K562 (cell line): Measurements from ENCODE around the gene CAMK1D. TPM values are rescaled to one million over a fixed set of nuclear protein-coding genes. Genes with fewer than 3 reads are reported as not detected.

Source experiments
- ATAC-seq: fragments of 200-7000 bp; cut with Tn5 transposase; 3 replicates; pipeline ENCODE4 v1.9.1; 2020; ENCODE audit warnings: moderate library complexity
- BruUV-seq: library from RNA; stranded (reverse); fragments of 400-500 nt; replicated peaks from 2 replicates; lab custom pipeline; 2021; lab: Mats Ljungman, UMichigan
- CTCF ChIA-PET: fragments of 300-600 bp; formaldehyde crosslinking; extraction: SDS; loops from one replicate; lab custom pipeline; 2021; ENCODE audit warnings: low intra/inter-chr PET ratio; lab: Yijun Ruan, JAX
- POLR2A ChIA-PET: fragments of 300-600, 350-650 bp; sonication (Branson Sonifier 250); formaldehyde crosslinking; extraction: SDS; loops from one replicate; lab custom pipeline; 2021; ENCODE audit warnings: antibody characterized with exemption, inconsistent platforms; lab: Yijun Ruan, JAX
- DNase-seq, 4 experiments: peaks; one replicate each; pipeline versions ENCODE4 v3.0.0 to v3.0.0-alpha.2; 2011 to 2018; ENCODE audit warnings: low spot score in 3 of 4, mixed read lengths in 3 of 4; ENCODE audit errors: extremely low read depth in 1 of 4
- FAIRE-seq: peaks from 2 replicates; lab custom pipeline; 2011; peaks lifted over from hg19 to GRCh38; lab: Jason Lieb, UNC
- H2AFZ ChIP-seq: 2 replicates; pipeline ENCODE4 v1.6.0; 2011; ENCODE audit warnings: low read depth, low read length, control low read depth, inconsistent platforms
- H3K27ac ChIP-seq: fragments of 200-600 bp; 3 replicates; pipeline ENCODE4 v1.8.0; 2011; ENCODE audit warnings: low read depth, mild to moderate bottlenecking, control low read depth, inconsistent platforms, low read length, moderate library complexity, mixed read lengths; ENCODE audit errors: extremely low read depth
- H3K27me3 ChIP-seq, 2 experiments: fragments of 300-600 bp in 1 of 2; 2 replicates in 1 of 2; 3 replicates in 1 of 2; pipeline versions ENCODE4 v1.6.0 to v1.8.0; 2011; ENCODE audit warnings: inconsistent platforms in 2 of 2, low read length in 2 of 2, mild to moderate bottlenecking in 1 of 2, mixed read lengths in 1 of 2, moderate library complexity in 1 of 2; ENCODE audit not compliant: control insufficient read depth in 2 of 2, insufficient read depth in 2 of 2
- H3K36me3 ChIP-seq: fragments of 300-600 bp; 3 replicates; pipeline ENCODE4 v1.8.0; 2011; ENCODE audit warnings: mild to moderate bottlenecking, low read length, inconsistent platforms; ENCODE audit not compliant: control insufficient read depth, insufficient read depth
- H3K4me1 ChIP-seq, 2 experiments: fragments of 200-600 bp in 1 of 2; replicated peaks in 1 of 2; 2 replicates in 1 of 2; 3 replicates in 1 of 2; pipeline versions ENCODE4 v1.5.1 to v1.8.0; 2011; ENCODE audit warnings: inconsistent platforms in 2 of 2, low read length in 2 of 2, mild to moderate bottlenecking in 1 of 2, mixed read lengths in 1 of 2, moderate library complexity in 1 of 2; ENCODE audit not compliant: control insufficient read depth in 2 of 2, insufficient read depth in 2 of 2
- H3K4me2 ChIP-seq: 2 replicates; pipeline ENCODE4 v1.6.1; 2011; ENCODE audit warnings: low read length, control low read depth, inconsistent platforms, mixed read lengths; ENCODE audit not compliant: insufficient read depth
- H3K4me3 ChIP-seq: fragments of 200-600 bp; sonication (generic), shearing (Covaris generic); 2 replicates; pipeline ENCODE4 v1.5.1; 2016; ENCODE audit warnings: control low read depth, inconsistent platforms
- H3K79me2 ChIP-seq: fragments of 200-600 bp; 3 replicates; pipeline ENCODE4 v1.8.0; 2011; ENCODE audit warnings: low read length, inconsistent platforms; ENCODE audit not compliant: control insufficient read depth, insufficient read depth
- H3K9ac ChIP-seq, 2 experiments: 2 replicates each; pipeline versions ENCODE4 v1.6.0 to v1.6.1; 2011; ENCODE audit warnings: low read depth in 2 of 2, low read length in 2 of 2, control low read depth in 1 of 2, inconsistent platforms in 1 of 2, mild to moderate bottlenecking in 1 of 2, mixed read lengths in 1 of 2; ENCODE audit not compliant: insufficient read depth in 1 of 2
- H3K9me1 ChIP-seq: one replicate; pipeline ENCODE4 v1.6.0; 2011; ENCODE audit warnings: inconsistent platforms, mild to moderate bottlenecking, low read length, moderate library complexity; ENCODE audit not compliant: control insufficient read depth, insufficient read depth
- H3K9me3 ChIP-seq: replicated peaks from 2 replicates; pipeline ENCODE4 v1.5.1; 2011; ENCODE audit warnings: low read depth, low read length, inconsistent platforms; ENCODE audit not compliant: control insufficient read depth, insufficient read depth
- H4K20me1 ChIP-seq: replicated peaks from 2 replicates; pipeline ENCODE4 v1.6.1; 2011; ENCODE audit warnings: low read length, inconsistent platforms, mixed read lengths; ENCODE audit not compliant: control insufficient read depth, insufficient read depth
- RERE ChIP-seq: sonication (generic); formaldehyde crosslinking; IDR thresholded peaks from 2 replicates; pipeline ENCODE4 v1.8.0; 2023; ENCODE audit warnings: missing genetic modification reagents, mild to moderate bottlenecking, borderline replicate concordance
- TOE1 ChIP-seq, 2 experiments: fragments of 450-650 bp in 1 of 2; sonication (generic) in 1 of 2; formaldehyde crosslinking in 1 of 2; IDR thresholded peaks; 2 replicates each; pipeline versions ENCODE4 v1.7.1 to v1.8.0; 2016 to 2022; ENCODE audit warnings: borderline replicate concordance in 2 of 2, mild to moderate bottlenecking in 2 of 2, antibody characterized with exemption in 1 of 2, inconsistent platforms in 1 of 2, low read depth in 1 of 2, missing genetic modification reagents in 1 of 2, moderate library complexity in 1 of 2
- ZFPM2 ChIP-seq: fragments of 250-450 bp; sonication (Bioruptor Pico); IDR thresholded peaks from 2 replicates; pipeline ENCODE4 v1.5.1; 2022; ENCODE audit warnings: mild to moderate bottlenecking
- WGBS: fragments of 100-300 bp; shearing (Covaris generic); methylation state at CpG from one replicate; pipeline ENCODE4 v1.1.6; 2016; ENCODE audit warnings: low coverage, mixed read lengths; ENCODE audit not compliant: insufficient coverage; ENCODE audit errors: missing lambda C conversion rate; 5-methylcytosine and 5-hydroxymethylcytosine counted together
- in situ Hi-C: fragments of 300-500 bp; cut with MboI; formaldehyde crosslinking; loops from 4 replicates; pipeline ENCODE4 v1.15.0; 2018; ENCODE audit warnings: inconsistent platforms, mixed read lengths
- intact Hi-C: fragments of 100-400 bp; cut with micrococcal nuclease; formaldehyde crosslinking; loops from 2 replicates; pipeline ENCODE4 v1.14.2; 2022
- polyA plus RNA-seq, 8 experiments: library from polyadenylated mRNA; depleted of rRNA in 4 of 8; stranded (reverse) in 5 of 8; unstranded in 3 of 8; fragments of >200 nt; fragmentation: Nextera tagmentation in 2 of 8; fragmentation: Illumina TruSeq in 1 of 8; extraction: Ambion mirVana in 2 of 8; extraction: Trizol in 1 of 8; gene quantifications; 2 replicates each; pipeline versions ENCODE4 v1.2.1 to v1.2.3, GENCODE V29; 2011 to 2014; ENCODE audit warnings: inconsistent platforms in 1 of 8, missing spikeins in 1 of 8
- total RNA-seq, 7 experiments: library from RNA; depleted of rRNA in 6 of 7; stranded (reverse); fragments of >200 nt in 6 of 7; fragmentation: Illumina TruSeq in 2 of 7; extraction: Trizol in 2 of 7; gene quantifications; 2 replicates each; pipeline versions ENCODE4 v1.2.1 to v1.2.3, GENCODE V29; 2011 to 2021; ENCODE audit warnings: low replicate concordance in 1 of 7

CAMK1D gene
- total and polyA plus RNA-seq, 9 of the 15 experiments (the other 6 are each of a cell fraction or from before 2014, with no cell fraction given): 0.12 to 0.24 (median 0.20) TPM; not detected in 5

- Histone ChIP-seq H3K9me1 (no peaks in the 10 kb centered on the region), H3K27ac (no peak overlapping the region), H3K4me2 (no peak overlapping the region), H3K79me2 (no peaks in the 10 kb centered on the region), H3K9me3 (no peaks in the 10 kb centered on the region), H3K36me3 (no peaks in the 10 kb centered on the region), H3K4me1 (no peaks in the 10 kb centered on the region), H3K9ac (no peak overlapping the region), H3K27me3 (peaks cover 4 to 19% of the 10 kb centered on the region in 2 experiments; a peak in 3 of 5 replicates), H2AFZ (no peak overlapping the region), H3K4me3 (no peak overlapping the region), H4K20me1 (no peaks in the 10 kb centered on the region; the same call in 1 of the 2 replicates)
- in situ Hi-C loops: no loop called here
- no peak for DNase-seq
- WGBS: 0% methylated on average over 2 of the region's 2 CpGs
- no peak for FAIRE-seq
- intact Hi-C loops: no loop called here
- POLR2A ChIA-PET: interaction anchor here (0.5 kb wide), 1 partner anchor 41 kb away, joined by 4 read pairs; no protein-coding TSS in a partner anchor
- BruUV-seq: no TSS peak
- CTCF ChIA-PET: no interaction called here
- no peak for TF ChIP-seq TOE1 (IDR thresholded peaks at IDR 0.05; ENCODE audit: borderline replicate concordance)
- no peak for TF ChIP-seq TOE1 (CRISPR knock-in tag; IDR thresholded peaks at IDR 0.05; ENCODE audit: borderline replicate concordance, low read depth)
- no peak for TF ChIP-seq ZFPM2 (CRISPR knock-in tag)
- ATAC-seq: no peak
These were observed 408.9 kb downstream of the CAMK1D start for GRCh38 chr10:12758271-12758670.

- peaks cover 9 to 31% of the 10 kb centered on the region in 2 experiments; a peak in 3 of 5 replicates for H3K27me3 ChIP-seq
- H3K4me3 ChIP-seq: no peak overlapping the region
- H3K79me2 ChIP-seq: no peaks in the 10 kb centered on the region
- intact Hi-C loops (no loop called here), in situ Hi-C loops (no loop called here)
- no peaks in the 10 kb centered on the region for H4K20me1 ChIP-seq
- H3K4me1 ChIP-seq: no peaks in the 10 kb centered on the region
- H3K9me1 ChIP-seq: no peaks in the 10 kb centered on the region
- ATAC-seq (no peak), DNase-seq (no peak), FAIRE-seq (no peak)
- H3K27ac ChIP-seq: no peak overlapping the region
- no TSS peak for BruUV-seq
- WGBS: 0% methylated on average over 2 of the region's 5 CpGs
- ChIA-PET POLR2A (interaction anchor here (0.6 kb wide), 1 partner anchor 97 kb away, joined by 3 read pairs; no protein-coding TSS in a partner anchor), CTCF (no interaction called here)
- no peaks in the 10 kb centered on the region for H3K36me3 ChIP-seq
- H2AFZ ChIP-seq: no peak overlapping the region
- H3K9me3 ChIP-seq: no peaks in the 10 kb centered on the region
- TF ChIP-seq RERE (CRISPR knock-in tag): no peak
- H3K4me2 ChIP-seq: no peak overlapping the region
- H3K9ac ChIP-seq: no peak overlapping the region
These were observed 416.9 kb downstream of the CAMK1D start for GRCh38 chr10:12766223-12766622.
